ENCODE results near the gene UBE2L3. TPM values are rescaled to one million over a fixed set of nuclear protein-coding genes. Genes with fewer than 3 reads are reported as not detected.
"Not testable (repeated sequence)": the region's sequence is repeated elsewhere in the genome, so short reads cannot be mapped to it uniquely, and the experiment has no call there.

Gene UBE2L3
- total and polyA plus RNA-seq, 2 donors (not counting 1 experiment from before 2014, with no cell fraction given): 13.5 to 30.9 TPM

DNA sequence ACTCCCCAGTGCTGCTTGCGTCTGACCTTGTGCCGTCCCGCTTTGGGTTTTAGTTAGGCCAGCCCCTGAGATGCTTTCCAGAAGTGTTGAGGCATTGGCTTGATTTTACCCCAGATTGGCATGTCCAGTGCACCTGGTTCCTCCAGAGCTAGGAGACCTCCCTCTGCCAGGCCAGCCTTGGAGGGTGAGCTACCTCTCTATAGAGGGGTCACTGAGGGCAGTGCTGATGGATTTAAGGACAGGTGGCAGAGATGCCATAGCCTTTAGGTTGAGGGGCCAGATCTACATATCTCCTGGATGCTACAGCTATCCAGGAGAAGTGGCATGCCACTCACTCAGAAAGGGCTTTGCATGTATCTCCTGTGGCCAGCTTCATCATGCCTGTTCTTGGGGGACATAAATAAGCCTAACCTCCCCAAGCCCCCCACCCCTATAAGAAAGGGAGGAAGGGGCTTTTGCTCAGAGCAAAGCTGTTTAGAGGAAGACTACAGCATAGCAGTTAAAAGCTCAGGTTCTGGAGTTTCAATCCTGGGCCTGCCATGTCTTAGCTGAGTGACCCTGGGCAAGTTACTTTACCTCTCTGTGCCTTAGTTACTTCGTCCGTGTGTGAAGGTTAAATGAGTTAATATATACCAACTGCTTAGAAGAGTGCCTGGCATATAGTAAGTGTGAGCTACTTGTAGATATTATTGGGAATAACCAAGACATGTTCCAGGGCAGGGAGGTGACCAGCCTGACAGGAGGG, 6.4 kb downstream of the UBE2L3 start:
- 83% methylated on average over 5 of the region's 5 CpGs for WGBS (ENCODE audit: insufficient coverage)
- H3K36me3 ChIP-seq (replicated peaks in 1 of 2; ENCODE audit: control extremely low read depth in 1 of 2, control insufficient read depth in 1 of 2, extremely low read depth in 1 of 2, insufficient read depth in 2 of 2, low read length in 1 of 2): peaks cover 4 to 7% of the 10 kb centered on the region in 2 experiments
- H3K27ac Mint-ChIP-seq: no peak overlapping the region
- H3K79me2 ChIP-seq (ENCODE audit: control insufficient read depth, insufficient read depth, low read length): peaks cover 100% of the 10 kb centered on the region
- ChIA-PET POLR2A (no interaction called here), CTCF (interaction anchor here (0.7 to 1.4 kb wide), 2 partner anchors 14 to 73 kb away, joined by 3 to 4 read pairs; no protein-coding TSS in a partner anchor)
- H3K9me3 Mint-ChIP-seq (ENCODE audit: insufficient read depth): no peaks in the 10 kb centered on the region
- no peak overlapping the region for H3K27ac ChIP-seq (ENCODE audit: low read length in 2 of 2)
- no peak overlapping the region for H3K4me2 ChIP-seq (replicated peaks; ENCODE audit: low read depth, low read length, poor library complexity, severe bottlenecking)
- H3K4me3 Mint-ChIP-seq: no peak overlapping the region
- DNase-seq (no peak), ATAC-seq (ENCODE audit: low read depth) (no peak)
- H4K20me1 ChIP-seq (ENCODE audit: control insufficient read depth, insufficient read depth, low read length, poor library complexity, severe bottlenecking): peaks cover 93% of the 10 kb centered on the region
- no peaks in the 10 kb centered on the region for H3K9me3 ChIP-seq (ENCODE audit: control extremely low read depth in 1 of 3, control insufficient read depth in 2 of 3, insufficient read depth in 1 of 3, low read length in 2 of 3)
- H3K4me1 Mint-ChIP-seq: peaks cover 61% of the 10 kb centered on the region
- H3K9ac ChIP-seq (ENCODE audit: low read length): no peak overlapping the region
- H2AFZ ChIP-seq (ENCODE audit: insufficient read depth, low read depth, low read length, poor library complexity, severe bottlenecking): no peak overlapping the region
- H3K4me1 ChIP-seq (ENCODE audit: control insufficient read depth in 2 of 2, insufficient read depth in 2 of 2, low read length in 2 of 2): peaks cover 26 to 40% of the 10 kb centered on the region in 2 donors
- intact Hi-C loops (cut with micrococcal nuclease): no loop called here
- no peak overlapping the region for H3K4me3 ChIP-seq (ENCODE audit: control extremely low read depth in 1 of 5, extremely low read depth in 1 of 5, insufficient read depth in 1 of 5, low read depth in 2 of 5, low read length in 4 of 5)
- H3K27me3 Mint-ChIP-seq: no peaks in the 10 kb centered on the region
- no peaks in the 10 kb centered on the region for H3K27me3 ChIP-seq (replicated peaks in 1 of 4; ENCODE audit: control extremely low read depth in 1 of 4, control insufficient read depth in 3 of 4, insufficient read depth in 4 of 4, low read length in 3 of 4)
- TF ChIP-seq, protein P1, sequence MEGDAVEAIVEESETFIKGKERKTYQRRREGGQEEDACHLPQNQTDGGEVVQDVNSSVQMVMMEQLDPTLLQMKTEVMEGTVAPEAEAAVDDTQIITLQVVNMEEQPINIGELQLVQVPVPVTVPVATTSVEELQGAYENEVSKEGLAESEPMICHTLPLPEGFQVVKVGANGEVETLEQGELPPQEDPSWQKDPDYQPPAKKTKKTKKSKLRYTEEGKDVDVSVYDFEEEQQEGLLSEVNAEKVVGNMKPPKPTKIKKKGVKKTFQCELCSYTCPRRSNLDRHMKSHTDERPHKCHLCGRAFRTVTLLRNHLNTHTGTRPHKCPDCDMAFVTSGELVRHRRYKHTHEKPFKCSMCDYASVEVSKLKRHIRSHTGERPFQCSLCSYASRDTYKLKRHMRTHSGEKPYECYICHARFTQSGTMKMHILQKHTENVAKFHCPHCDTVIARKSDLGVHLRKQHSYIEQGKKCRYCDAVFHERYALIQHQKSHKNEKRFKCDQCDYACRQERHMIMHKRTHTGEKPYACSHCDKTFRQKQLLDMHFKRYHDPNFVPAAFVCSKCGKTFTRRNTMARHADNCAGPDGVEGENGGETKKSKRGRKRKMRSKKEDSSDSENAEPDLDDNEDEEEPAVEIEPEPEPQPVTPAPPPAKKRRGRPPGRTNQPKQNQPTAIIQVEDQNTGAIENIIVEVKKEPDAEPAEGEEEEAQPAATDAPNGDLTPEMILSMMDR (IDR thresholded peaks at IDR 0.05): no peak

DNA sequence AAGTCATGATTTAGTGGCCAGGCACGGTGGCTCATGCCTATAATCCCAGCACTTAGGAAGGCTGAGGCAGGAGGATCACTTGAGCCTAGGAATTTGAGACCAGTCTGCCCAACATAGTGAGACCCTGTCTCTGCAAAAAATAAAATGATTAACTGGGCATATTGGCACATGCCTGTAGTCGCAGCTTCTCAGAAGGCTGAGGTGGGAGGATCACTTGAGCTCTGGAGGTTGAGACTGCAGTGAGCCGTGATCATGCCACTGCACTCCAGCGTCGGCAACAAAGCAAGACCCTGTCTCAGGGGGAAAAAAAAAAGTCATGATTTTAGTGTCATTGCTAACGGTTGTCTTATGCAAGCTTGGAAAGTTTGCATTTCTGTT, 11.9 kb downstream of the UBE2L3 start:
- Histone ChIP-seq H3K79me2 (ENCODE audit: control insufficient read depth, insufficient read depth, low read length) (peaks cover 97% of the 10 kb centered on the region), H3K9ac (ENCODE audit: low read length) (no peak overlapping the region), H2AFZ (ENCODE audit: insufficient read depth, low read depth, low read length, poor library complexity, severe bottlenecking) (no peak overlapping the region), H3K36me3 (replicated peaks in 1 of 2; ENCODE audit: control extremely low read depth in 1 of 2, control insufficient read depth in 1 of 2, extremely low read depth in 1 of 2, insufficient read depth in 2 of 2, low read length in 1 of 2) (peaks cover 3 to 10% of the 10 kb centered on the region in 2 experiments), H3K9me3 (ENCODE audit: control extremely low read depth in 1 of 3, control insufficient read depth in 2 of 3, insufficient read depth in 1 of 3, low read length in 2 of 3) (no peaks in the 10 kb centered on the region), H4K20me1 (ENCODE audit: control insufficient read depth, insufficient read depth, low read length, poor library complexity, severe bottlenecking) (peaks cover 85% of the 10 kb centered on the region), H3K4me2 (replicated peaks; ENCODE audit: low read depth, low read length, poor library complexity, severe bottlenecking) (no peak overlapping the region), H3K27me3 (replicated peaks in 1 of 4; ENCODE audit: control extremely low read depth in 1 of 4, control insufficient read depth in 3 of 4, insufficient read depth in 4 of 4, low read length in 3 of 4) (no peaks in the 10 kb centered on the region), H3K4me3 (ENCODE audit: control extremely low read depth in 1 of 5, extremely low read depth in 1 of 5, insufficient read depth in 1 of 5, low read depth in 2 of 5, low read length in 4 of 5) (no peak overlapping the region), H3K4me1 (ENCODE audit: control insufficient read depth in 2 of 2, insufficient read depth in 2 of 2, low read length in 2 of 2) (peaks cover 8 to 29% of the 10 kb centered on the region in 2 donors), H3K27ac (ENCODE audit: low read length in 2 of 2) (no peak overlapping the region)
- TF ChIP-seq, protein P1 (IDR thresholded peaks at IDR 0.05): no peak
- TF ChIP-seq EZH2 (IDR thresholded peaks at IDR 0.05; ENCODE audit: borderline replicate concordance, insufficient read depth, low read depth, low read length, poor library complexity, severe bottlenecking): no peak
- CTCF ChIA-PET: interaction anchor here (0.7 kb wide), 1 partner anchor 18 kb away, joined by 3 read pairs; no protein-coding TSS in a partner anchor
- DNase-seq: no peak
- intact Hi-C loops (cut with micrococcal nuclease): no loop called here
- 83% methylated on average over 5 of the region's 6 CpGs for WGBS (ENCODE audit: insufficient coverage)
- H3K27me3 Mint-ChIP-seq: no peaks in the 10 kb centered on the region
- POLR2A ChIA-PET: no interaction called here
- ATAC-seq (ENCODE audit: low read depth): no peak
- H3K27ac Mint-ChIP-seq: peak overlapping the region; percentile 7
- no peak overlapping the region for H3K4me3 Mint-ChIP-seq
- peaks cover 47% of the 10 kb centered on the region for H3K4me1 Mint-ChIP-seq
- H3K9me3 Mint-ChIP-seq (ENCODE audit: insufficient read depth): no peaks in the 10 kb centered on the region

DNA sequence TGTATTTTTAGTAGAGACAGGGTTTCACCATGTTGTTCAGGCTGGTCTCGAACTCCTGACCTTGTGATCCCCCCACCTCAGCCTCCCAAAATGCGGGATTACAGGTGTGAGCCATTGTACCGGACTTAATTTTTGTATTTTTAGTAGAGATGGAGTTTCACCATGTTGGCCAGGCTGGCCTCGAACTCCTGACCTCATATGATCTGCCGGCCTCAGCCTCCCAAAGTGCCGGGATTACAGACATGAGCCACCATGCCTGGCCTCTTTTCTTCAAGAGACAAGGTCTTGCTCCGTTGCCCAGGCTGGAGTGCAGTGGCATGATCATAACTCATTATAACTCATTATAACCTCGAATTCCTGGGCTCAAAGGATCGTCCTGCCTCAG, 13.1 kb downstream of the UBE2L3 start:
- ATAC-seq (ENCODE audit: low read depth); H3K27ac ChIP-seq (ENCODE audit: low read length in 2 of 2); POLR2A ChIA-PET; H3K27me3 Mint-ChIP-seq; H3K4me3 ChIP-seq (ENCODE audit: control extremely low read depth in 1 of 5, extremely low read depth in 1 of 5, insufficient read depth in 1 of 5, low read depth in 2 of 5, low read length in 4 of 5); H3K36me3 ChIP-seq (replicated peaks in 1 of 2; ENCODE audit: control extremely low read depth in 1 of 2, control insufficient read depth in 1 of 2, extremely low read depth in 1 of 2, insufficient read depth in 2 of 2, low read length in 1 of 2); CTCF ChIA-PET; H3K9ac ChIP-seq (ENCODE audit: low read length); H3K27me3 ChIP-seq (replicated peaks in 1 of 4; ENCODE audit: control extremely low read depth in 1 of 4, control insufficient read depth in 3 of 4, insufficient read depth in 4 of 4, low read length in 3 of 4); H3K27ac Mint-ChIP-seq; H3K4me3 Mint-ChIP-seq; H2AFZ ChIP-seq (ENCODE audit: insufficient read depth, low read depth, low read length, poor library complexity, severe bottlenecking); H3K9me3 ChIP-seq (ENCODE audit: control extremely low read depth in 1 of 3, control insufficient read depth in 2 of 3, insufficient read depth in 1 of 3, low read length in 2 of 3); DNase-seq; H3K9me3 Mint-ChIP-seq (ENCODE audit: insufficient read depth); H3K4me2 ChIP-seq (replicated peaks; ENCODE audit: low read depth, low read length, poor library complexity, severe bottlenecking); intact Hi-C loops (cut with micrococcal nuclease): not testable (repeated sequence)
- peaks cover 8 to 28% of the 10 kb centered on the region in 2 donors for H3K4me1 ChIP-seq (ENCODE audit: control insufficient read depth in 2 of 2, insufficient read depth in 2 of 2, low read length in 2 of 2)
- WGBS (ENCODE audit: insufficient coverage): 95% methylated on average over 5 of the region's 9 CpGs
- peaks cover 89% of the 10 kb centered on the region for H4K20me1 ChIP-seq (ENCODE audit: control insufficient read depth, insufficient read depth, low read length, poor library complexity, severe bottlenecking)
- peaks cover 50% of the 10 kb centered on the region for H3K4me1 Mint-ChIP-seq
- peaks cover 97% of the 10 kb centered on the region for H3K79me2 ChIP-seq (ENCODE audit: control insufficient read depth, insufficient read depth, low read length)
